CD14-positive monocyte (primary cell): ENCODE measurements around the gene FRAS1. TPM values are rescaled to one million over a fixed set of nuclear protein-coding genes. Genes with fewer than 3 reads are reported as not detected.

Experiments
- DNase-seq, 3 donors: peaks; one replicate each; pipeline ENCODE4 v3.0.0-alpha.2; 2011 to 2022
- H2AFZ ChIP-seq: 2 replicates; pipeline ENCODE4 v1.6.0; 2012; ENCODE audit warnings: mild to moderate bottlenecking, low read depth, low read length, inconsistent platforms; ENCODE audit not compliant: insufficient read depth, poor library complexity, severe bottlenecking
- H3K27ac ChIP-seq, 2 donors: 1 replicate in 1 of 2; 2 replicates in 1 of 2; pipeline ENCODE4 v1.5.1; 2012 to 2013; ENCODE audit warnings: low read length in 2 of 2, control low read depth in 1 of 2, inconsistent platforms in 1 of 2, low read depth in 1 of 2, mild to moderate bottlenecking in 1 of 2
- H3K27me3 ChIP-seq, 2 donors: one replicate each; pipeline versions ENCODE4 v1.6.0 to v1.6.1; 2011 to 2013; ENCODE audit warnings: low read length in 2 of 2; ENCODE audit not compliant: control insufficient read depth in 2 of 2, insufficient read depth in 2 of 2
- H3K36me3 ChIP-seq, 2 donors: replicated peaks in 1 of 2; 1 replicate in 1 of 2; 2 replicates in 1 of 2; pipeline versions ENCODE4 v1.5.1 to v1.6.1; 2012 to 2013; ENCODE audit warnings: low read length in 2 of 2, control low read depth in 1 of 2, inconsistent platforms in 1 of 2, mild to moderate bottlenecking in 1 of 2; ENCODE audit not compliant: insufficient read depth in 2 of 2, control insufficient read depth in 1 of 2
- H3K4me1 ChIP-seq, 2 donors: 1 replicate in 1 of 2; 2 replicates in 1 of 2; pipeline versions ENCODE4 v1.5.1 to v1.6.1; 2012 to 2013; ENCODE audit warnings: low read length in 2 of 2, control low read depth in 1 of 2, inconsistent platforms in 1 of 2, mild to moderate bottlenecking in 1 of 2, moderate library complexity in 1 of 2; ENCODE audit not compliant: insufficient read depth in 2 of 2, control insufficient read depth in 1 of 2
- H3K4me2 ChIP-seq: replicated peaks from 2 replicates; pipeline ENCODE3; 2012; ENCODE audit warnings: low read length, moderate library complexity, mild to moderate bottlenecking; ENCODE audit not compliant: poor library complexity, severe bottlenecking; ENCODE audit errors: extremely low read depth
- H3K4me3 ChIP-seq, 3 experiments: fragments of 200-600 bp in 1 of 3; sonication (generic) in 1 of 3; replicated peaks in 1 of 3; 1 replicate in 2 of 3; 2 replicates in 1 of 3; pipeline ENCODE4 v1.5.1; 2011 to 2013; ENCODE audit warnings: low read length in 3 of 3, mild to moderate bottlenecking in 3 of 3, control low read depth in 2 of 3, low read depth in 2 of 3, inconsistent platforms in 1 of 3, moderate library complexity in 1 of 3
- H3K79me2 ChIP-seq: 2 replicates; pipeline ENCODE4 v1.6.0; 2012; ENCODE audit warnings: mild to moderate bottlenecking, control low read depth, inconsistent platforms, low read length, moderate library complexity; ENCODE audit not compliant: insufficient read depth
- H3K9ac ChIP-seq: 2 replicates; pipeline ENCODE4 v1.6.0; 2017; ENCODE audit warnings: low read length, mild to moderate bottlenecking; ENCODE audit not compliant: insufficient read depth, poor library complexity, severe bottlenecking
- H3K9me3 ChIP-seq, 2 donors: replicated peaks in 1 of 2; 1 replicate in 1 of 2; 2 replicates in 1 of 2; pipeline versions ENCODE4 v1.5.1 to v1.6.1; 2012 to 2013; ENCODE audit warnings: low read length in 2 of 2, control low read depth in 1 of 2; ENCODE audit not compliant: control insufficient read depth in 1 of 2, insufficient read depth in 1 of 2
- H4K20me1 ChIP-seq: 2 replicates; pipeline ENCODE4 v1.6.0; 2012; ENCODE audit warnings: mild to moderate bottlenecking, low read length, control low read depth, moderate library complexity; ENCODE audit not compliant: insufficient read depth
- H3K27ac Mint-ChIP-seq, 7 donors: one replicate each; pipeline ENCODE4 v1.8.0; 2020; ENCODE audit warnings: mild to moderate bottlenecking in 7 of 7, mixed read lengths in 7 of 7, moderate library complexity in 6 of 7, inconsistent platforms in 2 of 7
- H3K27me3 Mint-ChIP-seq, 3 donors: one replicate each; pipeline ENCODE4 v1.8.0; 2021 to 2022; ENCODE audit warnings: low read depth in 3 of 3, mild to moderate bottlenecking in 3 of 3, mixed read lengths in 3 of 3, moderate library complexity in 3 of 3, inconsistent platforms in 1 of 3
- H3K36me3 Mint-ChIP-seq, 2 donors: one replicate each; pipeline ENCODE4 v1.8.0; 2020; ENCODE audit warnings: mixed read lengths in 2 of 2, inconsistent platforms in 1 of 2, mild to moderate bottlenecking in 1 of 2
- H3K4me1 Mint-ChIP-seq: one replicate; pipeline ENCODE4 v1.8.0; 2020; ENCODE audit warnings: mild to moderate bottlenecking, mixed read lengths
- H3K4me3 Mint-ChIP-seq, 2 donors: one replicate each; pipeline ENCODE4 v1.8.0; 2020; ENCODE audit warnings: mild to moderate bottlenecking in 2 of 2, mixed read lengths in 2 of 2, moderate library complexity in 1 of 2
- H3K9me3 Mint-ChIP-seq, 7 donors: one replicate each; pipeline ENCODE4 v1.8.0; 2020 to 2022; ENCODE audit warnings: mixed read lengths in 7 of 7, mild to moderate bottlenecking in 6 of 7, moderate library complexity in 6 of 7, inconsistent platforms in 2 of 7
- CTCF ChIP-seq: fragments of 200-600 bp; IDR thresholded peaks from one replicate; pipeline ENCODE4 v1.8.0; 2022; ENCODE audit warnings: antibody characterized with exemption, mild to moderate bottlenecking
- WGBS: methylation state at CpG from one replicate; pipeline ENCODE4 v1.1.5; 2013; ENCODE audit warnings: missing lambda C conversion rate; ENCODE audit not compliant: insufficient coverage; 5-methylcytosine and 5-hydroxymethylcytosine counted together
- intact Hi-C, 2 donors: fragments of 100-400 bp; cut with micrococcal nuclease; formaldehyde crosslinking; loops; one replicate each; pipeline versions ENCODE4 v1.15.0 to v1.15.1; 2023
- polyA plus RNA-seq, 3 donors: library from polyadenylated mRNA; depleted of rRNA in 1 of 3; unstranded in 2 of 3; stranded (reverse) in 1 of 3; fragments of 300-500 nt in 2 of 3; fragments of >200 nt in 1 of 3; fragmentation: Illumina TruSeq in 2 of 3; gene quantifications; 1 replicate in 2 of 3; 2 replicates in 1 of 3; pipeline ENCODE4 v1.2.3, GENCODE V29; 2012 to 2021

The FRAS1 gene
- polyA plus RNA-seq, 3 donors = not detected

- Mint-ChIP-seq H3K27me3 (peaks cover 63 to 80% (median 69%) of the 10 kb centered on the region in 3 donors), H3K27ac (peak overlapping the region in 1 of 7 donors; percentile 46), H3K4me3 (peak overlapping the region; percentile 79 to 97), H3K9me3 (peaks cover 0 to 24% (median 14%) of the 10 kb centered on the region in 7 donors), H3K4me1 (peaks cover 34% of the 10 kb centered on the region), H3K36me3 (peaks cover 0 to 13% of the 10 kb centered on the region in 2 donors)
- intact Hi-C loops = no loop called here
- H3K4me2 ChIP-seq = peak overlapping the region; percentile 72
- peaks cover 30 to 35% of the 10 kb centered on the region in 2 donors for H3K4me1 ChIP-seq
- no peaks in the 10 kb centered on the region for H3K36me3 ChIP-seq
- no peak overlapping the region for H3K9ac ChIP-seq
- no peaks in the 10 kb centered on the region for H4K20me1 ChIP-seq
- H3K27me3 ChIP-seq = peaks cover 55 to 78% of the 10 kb centered on the region in 2 donors
- H3K27ac ChIP-seq = no peak overlapping the region
- TF ChIP-seq CTCF = no peak
- H2AFZ ChIP-seq = peak overlapping the region; percentile 38
- no peaks in the 10 kb centered on the region for H3K79me2 ChIP-seq
- peaks cover 0 to 30% of the 10 kb centered on the region in 2 donors for H3K9me3 ChIP-seq
- WGBS = under 1% methylated on average over 43 of the region's 56 CpGs
- H3K4me3 ChIP-seq = peak overlapping the region; percentile 3 to 66 (median 14)
- DNase-seq = no peak
Observed at GRCh38 chr4:78057600-78058550, 752 bp downstream of the FRAS1 start.

- no peaks in the 10 kb centered on the region for H4K20me1 ChIP-seq
- peak overlapping the region in 2 of 3 experiments; percentile 2 to 66 for H3K4me3 ChIP-seq
- H3K4me2 ChIP-seq = peak overlapping the region; percentile 72
- H3K27me3 Mint-ChIP-seq = peaks cover 63 to 83% (median 70%) of the 10 kb centered on the region in 3 donors
- H3K4me3 Mint-ChIP-seq = peak overlapping the region; percentile 79 to 97
- no peaks in the 10 kb centered on the region for H3K36me3 ChIP-seq
- no peak overlapping the region for H3K27ac ChIP-seq
- H3K79me2 ChIP-seq = no peaks in the 10 kb centered on the region
- H3K9ac ChIP-seq = no peak overlapping the region
- H3K4me1 ChIP-seq = peaks cover 30 to 35% of the 10 kb centered on the region in 2 donors
- peaks cover 0 to 24% (median 14%) of the 10 kb centered on the region in 7 donors for H3K9me3 Mint-ChIP-seq
- TF ChIP-seq CTCF = no peak
- H3K4me1 Mint-ChIP-seq = peaks cover 34% of the 10 kb centered on the region
- intact Hi-C loops = no loop called here
- peaks cover 0 to 13% of the 10 kb centered on the region in 2 donors for H3K36me3 Mint-ChIP-seq
- H2AFZ ChIP-seq = no peak overlapping the region
- peaks cover 59 to 79% of the 10 kb centered on the region in 2 donors for H3K27me3 ChIP-seq
- peak overlapping the region in 1 of 7 donors; percentile 46 for H3K27ac Mint-ChIP-seq
- WGBS = under 1% methylated on average over 41 of the region's 54 CpGs
- peaks cover 0 to 30% of the 10 kb centered on the region in 2 donors for H3K9me3 ChIP-seq
- no peak for DNase-seq
Observed at GRCh38 chr4:78058591-78059523, 1.7 kb downstream of the FRAS1 start.
